ENCODE measurements around the gene CD200R1.

CD200R1 gene, protein sequence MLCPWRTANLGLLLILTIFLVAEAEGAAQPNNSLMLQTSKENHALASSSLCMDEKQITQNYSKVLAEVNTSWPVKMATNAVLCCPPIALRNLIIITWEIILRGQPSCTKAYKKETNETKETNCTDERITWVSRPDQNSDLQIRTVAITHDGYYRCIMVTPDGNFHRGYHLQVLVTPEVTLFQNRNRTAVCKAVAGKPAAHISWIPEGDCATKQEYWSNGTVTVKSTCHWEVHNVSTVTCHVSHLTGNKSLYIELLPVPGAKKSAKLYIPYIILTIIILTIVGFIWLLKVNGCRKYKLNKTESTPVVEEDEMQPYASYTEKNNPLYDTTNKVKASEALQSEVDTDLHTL

DNA sequence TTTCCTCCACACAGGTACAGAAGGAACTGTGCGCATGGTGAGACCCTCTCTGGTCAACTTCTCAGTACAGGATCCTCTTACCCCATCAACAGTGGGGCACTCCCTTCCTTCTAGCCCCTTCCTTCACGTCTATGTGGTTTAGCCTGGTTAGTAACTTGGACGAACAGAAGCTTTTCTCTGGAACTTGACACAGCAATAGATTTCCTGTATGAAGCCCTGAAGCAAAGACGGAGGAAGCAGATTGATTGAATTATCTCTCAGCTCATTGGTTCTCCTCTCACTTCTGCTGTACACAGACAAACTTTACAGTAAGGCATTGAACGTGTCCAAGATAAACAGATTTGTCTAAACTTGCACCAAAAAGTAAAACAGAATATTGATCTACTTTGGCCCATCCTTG is at the start of gene CD200R1:
TSS of gene CD200R1 (minus strand) at position 210 of the 400 bp plus-strand sequence. CDS start 246 bp downstream, outside the sequence.
- TF ChIP-seq, protein P1, sequence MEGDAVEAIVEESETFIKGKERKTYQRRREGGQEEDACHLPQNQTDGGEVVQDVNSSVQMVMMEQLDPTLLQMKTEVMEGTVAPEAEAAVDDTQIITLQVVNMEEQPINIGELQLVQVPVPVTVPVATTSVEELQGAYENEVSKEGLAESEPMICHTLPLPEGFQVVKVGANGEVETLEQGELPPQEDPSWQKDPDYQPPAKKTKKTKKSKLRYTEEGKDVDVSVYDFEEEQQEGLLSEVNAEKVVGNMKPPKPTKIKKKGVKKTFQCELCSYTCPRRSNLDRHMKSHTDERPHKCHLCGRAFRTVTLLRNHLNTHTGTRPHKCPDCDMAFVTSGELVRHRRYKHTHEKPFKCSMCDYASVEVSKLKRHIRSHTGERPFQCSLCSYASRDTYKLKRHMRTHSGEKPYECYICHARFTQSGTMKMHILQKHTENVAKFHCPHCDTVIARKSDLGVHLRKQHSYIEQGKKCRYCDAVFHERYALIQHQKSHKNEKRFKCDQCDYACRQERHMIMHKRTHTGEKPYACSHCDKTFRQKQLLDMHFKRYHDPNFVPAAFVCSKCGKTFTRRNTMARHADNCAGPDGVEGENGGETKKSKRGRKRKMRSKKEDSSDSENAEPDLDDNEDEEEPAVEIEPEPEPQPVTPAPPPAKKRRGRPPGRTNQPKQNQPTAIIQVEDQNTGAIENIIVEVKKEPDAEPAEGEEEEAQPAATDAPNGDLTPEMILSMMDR (IDR thresholded peaks at IDR 0.05; ENCODE audit: control insufficient read depth, insufficient read depth, low read depth, low read length, missing control alignments) = no peak
- H3K4me3 ChIP-seq (ENCODE audit: control insufficient read depth, low read depth, low read length) = no peak within 1 kb of the TSS
- DNase-seq (ENCODE audit: low read depth) = no peak

DNA sequence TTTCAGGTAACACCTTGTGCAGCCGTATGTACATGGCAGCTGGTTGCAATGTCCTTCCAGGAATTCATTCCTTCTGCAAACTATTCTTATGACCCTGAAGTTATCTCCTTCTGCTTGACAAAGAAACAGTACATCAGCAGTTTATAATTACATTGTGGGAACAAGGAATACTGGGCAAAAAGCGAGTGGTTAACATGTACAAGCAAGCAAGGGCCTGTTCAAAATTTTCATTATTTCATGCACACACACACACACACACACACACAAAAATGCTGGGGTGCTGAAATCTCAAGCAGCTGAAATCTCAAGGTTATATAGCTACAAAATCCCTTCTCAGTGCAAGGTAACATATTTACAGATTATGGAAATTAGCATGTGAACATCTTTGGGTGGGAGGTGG is 46.6 kb upstream of the CD200R1 start:
- DNase-seq (ENCODE audit: low read depth) = no peak
- H3K4me3 ChIP-seq (ENCODE audit: control insufficient read depth, low read depth, low read length) = no peak overlapping the region
- TF ChIP-seq, protein P1 (IDR thresholded peaks at IDR 0.05; ENCODE audit: control insufficient read depth, insufficient read depth, low read depth, low read length, missing control alignments) = no peak

DNA sequence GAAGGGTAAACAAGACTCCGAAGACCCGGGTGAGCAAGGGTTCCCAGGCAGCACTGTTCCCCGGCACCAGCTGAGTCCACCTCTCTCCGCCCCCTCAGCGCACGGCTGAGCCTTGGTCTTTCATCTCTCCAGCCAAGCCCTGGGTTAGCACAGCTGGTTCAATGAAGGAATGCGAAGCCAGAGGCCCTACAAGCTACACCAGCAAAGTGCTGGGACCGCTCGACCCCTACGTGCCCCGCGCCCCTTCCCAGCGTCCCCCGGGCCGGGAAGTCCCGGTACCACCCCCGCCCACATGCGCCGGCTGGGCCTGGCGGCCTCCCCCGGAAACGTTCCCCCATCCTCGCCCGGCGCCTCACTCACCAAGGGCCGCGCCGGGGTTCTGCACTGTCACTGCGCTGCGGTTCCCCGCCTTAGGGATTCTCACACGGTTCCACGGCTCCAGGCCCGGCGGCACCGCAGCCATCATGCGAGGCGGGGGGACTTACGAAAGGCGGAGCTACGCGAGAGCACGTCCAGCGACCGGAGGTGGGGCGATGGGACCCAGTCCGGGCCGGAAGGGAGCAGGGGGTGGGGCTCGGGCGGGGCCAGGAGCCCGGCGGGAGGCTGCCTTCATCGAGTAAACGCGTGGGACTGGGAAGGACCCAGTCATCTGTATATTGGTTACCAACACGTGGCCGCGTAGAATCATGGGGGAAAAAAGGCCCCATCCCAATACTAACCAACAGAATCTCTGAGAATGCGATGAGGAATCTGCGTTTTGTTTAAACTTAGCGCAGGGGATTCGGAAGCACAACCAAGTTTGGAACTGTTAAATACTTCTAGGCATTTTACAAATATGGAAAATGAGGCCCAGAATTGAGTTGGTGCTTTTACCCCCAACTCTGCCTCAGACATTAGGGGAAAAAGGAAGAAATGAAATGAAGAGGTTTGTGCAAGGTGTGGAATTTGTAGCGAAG is 44.6 kb upstream of the CD200R1 start:
- peak overlapping the region; percentile 75 for H3K4me3 ChIP-seq (ENCODE audit: control insufficient read depth, low read depth, low read length)
- TF ChIP-seq, protein P1 (IDR thresholded peaks at IDR 0.05; ENCODE audit: control insufficient read depth, insufficient read depth, low read depth, low read length, missing control alignments) = no peak
- DNase-seq (ENCODE audit: low read depth) = peak; percentile 70

DNA sequence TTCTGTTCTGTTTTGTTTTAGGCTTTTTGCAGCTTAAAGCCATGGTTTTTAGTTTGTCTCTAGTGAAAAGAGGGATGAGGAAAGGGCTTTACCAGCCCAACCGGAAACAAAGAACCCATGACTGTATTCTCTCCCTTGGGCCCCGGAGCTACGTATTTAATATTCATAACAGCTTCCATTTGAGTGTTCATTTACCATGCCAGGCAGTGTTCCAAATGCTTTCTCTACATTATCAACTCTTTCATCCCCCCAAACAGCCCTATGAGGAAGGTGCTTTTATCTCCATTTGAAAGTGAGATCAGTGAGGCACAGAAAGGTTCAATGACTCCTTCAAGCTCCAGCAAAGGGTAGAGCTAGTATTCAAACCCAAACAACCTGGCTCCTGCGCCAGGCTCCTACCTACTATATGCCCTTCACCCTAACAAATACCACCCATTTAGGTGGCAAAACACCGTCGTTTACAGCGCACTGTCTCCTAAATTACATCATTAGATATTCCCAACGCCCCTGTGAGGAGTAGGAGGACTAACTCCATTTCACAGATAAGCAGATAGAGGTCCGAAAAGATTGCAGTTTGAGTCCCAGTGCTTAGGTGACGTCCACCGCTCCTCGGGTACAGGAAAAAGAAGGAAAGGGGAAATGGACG is 43.8 kb upstream of the CD200R1 start:
- TF ChIP-seq, protein P1 (IDR thresholded peaks at IDR 0.05; ENCODE audit: control insufficient read depth, insufficient read depth, low read depth, low read length, missing control alignments) = no peak
- no peak for DNase-seq (ENCODE audit: low read depth)
- peak overlapping the region; percentile 75 for H3K4me3 ChIP-seq (ENCODE audit: control insufficient read depth, low read depth, low read length)

DNA sequence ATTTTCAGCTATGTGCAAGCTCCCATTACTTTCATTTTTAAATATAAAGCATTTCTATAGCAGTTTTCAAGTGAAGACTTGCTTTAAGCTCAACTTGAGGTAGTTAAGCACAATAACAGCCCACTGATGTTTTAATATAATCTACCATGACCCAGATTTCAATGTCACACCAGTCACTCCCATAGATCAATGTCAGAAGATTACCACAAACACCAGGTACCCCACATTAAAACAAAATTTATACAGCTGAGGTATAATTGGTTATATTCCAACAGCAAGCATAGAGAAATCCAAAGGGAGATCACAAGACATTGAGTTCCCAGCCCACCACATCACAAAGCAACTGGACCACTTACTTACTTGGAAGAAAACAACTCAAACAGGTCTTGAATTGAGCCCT is 38.7 kb upstream of the CD200R1 start:
- TF ChIP-seq, protein P1 (IDR thresholded peaks at IDR 0.05; ENCODE audit: control insufficient read depth, insufficient read depth, low read depth, low read length, missing control alignments) = no peak
- H3K4me3 ChIP-seq (ENCODE audit: control insufficient read depth, low read depth, low read length) = no peak overlapping the region
- DNase-seq (ENCODE audit: low read depth) = no peak

DNA sequence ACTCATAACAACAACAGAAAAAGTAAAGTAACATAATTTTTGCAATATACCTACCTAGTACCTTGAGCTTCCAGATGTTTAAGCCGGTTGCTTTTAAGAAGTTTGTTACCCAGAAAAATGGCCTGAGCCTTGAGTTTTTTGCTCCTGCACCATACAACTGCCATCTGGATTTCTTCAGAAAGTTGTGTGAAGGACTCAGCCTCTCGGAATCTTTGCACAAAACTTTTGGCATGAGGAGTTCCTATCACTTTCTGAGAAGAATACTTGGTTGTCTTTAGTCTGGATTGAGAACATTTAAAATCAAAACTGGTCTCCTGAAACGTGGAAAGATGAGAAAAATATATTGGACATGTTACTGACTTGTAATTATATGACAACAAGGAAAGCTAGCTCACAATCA is 33.2 kb upstream of the CD200R1 start:
- H3K4me3 ChIP-seq (ENCODE audit: control insufficient read depth, low read depth, low read length) = no peak overlapping the region
- no peak for DNase-seq (ENCODE audit: low read depth)
- TF ChIP-seq, protein P1 (IDR thresholded peaks at IDR 0.05; ENCODE audit: control insufficient read depth, insufficient read depth, low read depth, low read length, missing control alignments) = no peak

All from AG09309 (cell line).